ENCODE results near the gene DDX59.

- TF ChIP-seq CTCF (conservative IDR thresholded peaks at IDR 0.05) = no peak
- TF ChIP-seq ZFX (IDR thresholded peaks at IDR 0.05) = no peak
Observed at GRCh38 chr1:200658037-200658818, 11.5 kb downstream of the DDX59 start.
